Heart left ventricle (tissue), 16 donors: ENCODE results near the gene PPM1M. TPM values are rescaled to one million over a fixed set of nuclear protein-coding genes. Genes with fewer than 3 reads are reported as not detected.

Experiments
- ATAC-seq, 4 donors: fragments of 200-7000 bp; cut with Tn5 transposase; one replicate each; pipeline ENCODE4 v1.9.1; 2020 to 2022; ENCODE audit warnings: moderate library complexity in 4 of 4, mild to moderate bottlenecking in 3 of 4, moderate number of reproducible peaks in 1 of 4
- DNase-seq, 5 donors: peaks; one replicate each; pipeline ENCODE4 v3.0.0-alpha.2; 2020
- H3K27ac ChIP-seq, 12 donors: fragments of 200-600 bp; sonication (generic) in 4 of 12; one replicate each; pipeline versions ENCODE4 v1.5.0 to v1.8.0; 2016 to 2022; ENCODE audit warnings: mild to moderate bottlenecking in 2 of 12
- H3K27me3 ChIP-seq, 9 donors: fragments of 200-600 bp; sonication (generic) in 2 of 9; one replicate each; pipeline versions ENCODE4 v1.5.1 to v1.8.0; 2016 to 2022; ENCODE audit warnings: mild to moderate bottlenecking in 3 of 9
- H3K36me3 ChIP-seq, 9 donors: fragments of 200-600 bp; sonication (generic) in 2 of 9; one replicate each; pipeline versions ENCODE4 v1.5.0 to v1.8.0; 2018 to 2022; ENCODE audit warnings: mild to moderate bottlenecking in 2 of 9
- H3K4me1 ChIP-seq, 12 donors: fragments of 200-600 bp; sonication (generic) in 4 of 12; one replicate each; pipeline versions ENCODE4 v1.5.0 to v1.8.0; 2016 to 2022; ENCODE audit warnings: mild to moderate bottlenecking in 3 of 12
- H3K4me3 ChIP-seq, 12 donors: fragments of 200-600 bp; sonication (generic) in 4 of 12; one replicate each; pipeline versions ENCODE4 v1.5.0 to v1.8.0; 2017 to 2022; ENCODE audit warnings: mild to moderate bottlenecking in 9 of 12, moderate library complexity in 4 of 12
- H3K9me3 ChIP-seq, 12 donors: fragments of 200-600 bp; sonication (generic) in 4 of 12; one replicate each; pipeline versions ENCODE4 v1.5.0 to v1.8.0; 2016 to 2022; ENCODE audit warnings: mild to moderate bottlenecking in 1 of 12
- POLR2A ChIP-seq, 2 donors: fragments of 450-650 bp; IDR thresholded peaks; one replicate each; pipeline ENCODE4 v1.6.1; 2017; ENCODE audit warnings: antibody characterized with exemption in 2 of 2, mild to moderate bottlenecking in 2 of 2, moderate library complexity in 2 of 2
- WGBS, 4 donors: extraction: QIAGEN DNeasy Blood & Tissue Kit in 2 of 4; methylation state at CpG; one replicate each; pipeline versions ENCODE4 v1.1.5 to v1.1.7; 2013 to 2018; 5-methylcytosine and 5-hydroxymethylcytosine counted together
- intact Hi-C, 10 donors: fragments of 100-400 bp; cut with DNase I; formaldehyde crosslinking; loops; one replicate each; pipeline versions ENCODE4 v1.11.1 to v1.14.2; 2022
- polyA plus RNA-seq, 2 donors: library from polyadenylated mRNA; stranded (reverse); fragments of 200-250 nt; gene quantifications; one replicate each; pipeline ENCODE4 v1.2.3, GENCODE V29; 2013
- total RNA-seq, 9 donors: library from RNA; depleted of rRNA in 2 of 9; stranded (reverse); fragments of >200 nt in 2 of 9; fragmentation: NEBNext Ultra II Directional in 3 of 9; extraction: Animal tissue kit (Norgen Biotek cat#: 25700) in 3 of 9; gene quantifications; one replicate each; pipeline versions ENCODE4 v1.1.0 to v1.2.4, GENCODE V29; 2016 to 2023
- TF ChIP-seq, protein P1 (sequence below), 12 donors: fragments of 200-600 bp; sonication (generic) in 4 of 12; IDR thresholded peaks; one replicate each; pipeline versions ENCODE4 v1.5.0 to v1.8.0; 2018 to 2022; ENCODE audit warnings: antibody characterized with exemption in 12 of 12, mild to moderate bottlenecking in 5 of 12
- donor health status: ischemic (EF 13 %, LVEDD 7.1; RV severe dilation, severe dysfunction).
- donor health status: healthy with polysubstance abuse.
- donor health status: DM: no; HTN: yes; CAD: no.
- donor health status: DM: no; HTN: no; CAD: no.
- donor health status: ischemic (EF 25% LVEDD 6.9; RV normal size, moderate dysfunction).
- donor health status: ischemic (EF 25% LVEDD 5.7; RV mildly dilated, moderate dysfunction).
- donor health status: healthy.
- donor health status: DM: yes; HTN: yes; CAD: no.
- donor health status: ischemic (EF 35%, LVEDD 5.7; RV mildly dilated, moderate dysfunction).
- donor health status: nonischemic (EF 11% LVEDD 7.7; RV severe dilation, severe dysfunction).
- donor health status: DM: yes; HTN: yes; CAD: no.
- donor health status: PGD.
- donor health status: ischemic (EF 29% LVEDD 5.4; RV normal size, mild dysfunction).
- donor health status: nonischemic (EF 23%, LVEDD 6.1; RV moderate dilation, normal function).

The PPM1M gene
- total and polyA plus RNA-seq, 11 donors = 5.6 to 30.2 (median 7.3) TPM

DNA sequence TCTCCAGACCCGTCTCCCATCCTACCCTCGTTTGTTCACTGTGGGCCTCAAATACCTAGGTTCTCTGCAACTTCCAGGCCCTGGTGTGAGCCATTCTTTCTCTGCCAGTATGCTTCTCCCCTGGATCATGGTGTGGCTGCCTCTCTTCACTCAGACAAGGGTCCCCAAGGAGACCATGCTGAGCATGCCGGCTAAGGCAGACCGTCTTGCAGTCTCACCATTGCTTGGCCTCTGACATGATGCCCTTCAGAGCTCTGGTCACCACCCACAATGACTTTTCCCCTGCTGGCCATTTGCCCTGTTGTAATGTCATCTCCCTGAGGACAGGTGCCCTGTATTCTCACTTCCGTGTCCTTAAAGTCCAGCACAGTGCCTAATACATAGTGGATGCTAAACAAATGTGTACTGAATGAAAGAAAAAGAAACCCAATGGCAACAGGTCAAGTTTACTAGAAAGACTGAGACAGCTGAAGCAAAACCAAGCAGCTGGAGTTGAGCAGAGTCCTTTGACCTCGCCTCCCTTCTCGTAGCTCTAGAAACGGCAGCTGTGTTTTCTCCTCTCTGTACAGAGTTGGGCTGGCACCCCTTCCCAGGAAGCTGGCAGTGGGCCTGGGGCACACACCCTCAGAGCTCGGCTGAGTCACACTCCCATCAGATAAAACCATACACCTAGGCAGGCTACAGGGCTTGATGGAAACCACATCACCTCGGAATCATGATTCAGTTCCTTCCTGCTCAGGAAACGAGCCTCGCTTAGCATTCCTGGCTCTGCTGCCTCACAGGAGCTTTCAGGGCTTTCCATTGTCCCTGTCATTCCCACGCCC lies 28.8 kb upstream of the PPM1M start:
- peak in 4 of 5 donors; percentile 76 to 84 (median 80) for DNase-seq
- Histone ChIP-seq H3K4me1 (peaks cover 5 to 59% (median 38%) of the 10 kb centered on the region in 12 donors), H3K4me3 (peak overlapping the region in 3 of 12 donors; percentile 4 to 10 (median 4)), H3K27me3 (no peaks in the 10 kb centered on the region), H3K27ac (peak overlapping the region; percentile 59 to 92 (median 81)), H3K9me3 (no peaks in the 10 kb centered on the region), H3K36me3 (peaks cover 0 to 43% (median 41%) of the 10 kb centered on the region in 9 donors)
- 31 to 40% (median 36%) methylated on average over 13 of the region's 13 CpGs for WGBS, 4 donors
- intact Hi-C loops = loop anchor here in 3 of 10 donors (1.0 to 5.0 kb wide), 4 partner anchors 17 to 214 kb away; partner anchors contain the start of gene POC1A (in 2 of the 3)
- TF ChIP-seq, protein P1, sequence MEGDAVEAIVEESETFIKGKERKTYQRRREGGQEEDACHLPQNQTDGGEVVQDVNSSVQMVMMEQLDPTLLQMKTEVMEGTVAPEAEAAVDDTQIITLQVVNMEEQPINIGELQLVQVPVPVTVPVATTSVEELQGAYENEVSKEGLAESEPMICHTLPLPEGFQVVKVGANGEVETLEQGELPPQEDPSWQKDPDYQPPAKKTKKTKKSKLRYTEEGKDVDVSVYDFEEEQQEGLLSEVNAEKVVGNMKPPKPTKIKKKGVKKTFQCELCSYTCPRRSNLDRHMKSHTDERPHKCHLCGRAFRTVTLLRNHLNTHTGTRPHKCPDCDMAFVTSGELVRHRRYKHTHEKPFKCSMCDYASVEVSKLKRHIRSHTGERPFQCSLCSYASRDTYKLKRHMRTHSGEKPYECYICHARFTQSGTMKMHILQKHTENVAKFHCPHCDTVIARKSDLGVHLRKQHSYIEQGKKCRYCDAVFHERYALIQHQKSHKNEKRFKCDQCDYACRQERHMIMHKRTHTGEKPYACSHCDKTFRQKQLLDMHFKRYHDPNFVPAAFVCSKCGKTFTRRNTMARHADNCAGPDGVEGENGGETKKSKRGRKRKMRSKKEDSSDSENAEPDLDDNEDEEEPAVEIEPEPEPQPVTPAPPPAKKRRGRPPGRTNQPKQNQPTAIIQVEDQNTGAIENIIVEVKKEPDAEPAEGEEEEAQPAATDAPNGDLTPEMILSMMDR (IDR thresholded peaks at IDR 0.05) = no peak
- no peak for TF ChIP-seq POLR2A (IDR thresholded peaks at IDR 0.05)
- ATAC-seq = peak; percentile 75 to 88 (median 80)

DNA sequence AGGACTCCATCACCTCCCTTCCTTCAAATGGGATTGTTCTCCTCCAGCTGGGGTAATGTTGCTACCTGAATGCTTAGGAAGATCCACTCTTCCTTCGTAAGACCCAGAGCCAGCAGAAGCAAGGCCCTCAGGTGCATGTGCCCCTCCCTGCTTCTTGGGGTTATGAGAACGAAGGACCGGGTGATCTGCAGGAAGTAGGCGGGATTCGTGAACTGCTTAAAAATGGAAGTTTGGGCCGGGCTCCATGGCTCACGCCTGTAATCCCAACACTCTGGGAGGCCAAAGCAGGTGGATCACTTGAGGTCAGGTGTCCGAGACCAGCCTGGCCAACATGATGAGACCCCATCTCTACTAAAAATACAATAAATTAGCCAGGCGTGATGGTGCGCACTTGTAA lies 28.2 kb upstream of the PPM1M start:
- Histone ChIP-seq H3K4me1 (peaks cover 5 to 63% (median 40%) of the 10 kb centered on the region in 12 donors), H3K27me3 (no peaks in the 10 kb centered on the region), H3K4me3 (peak overlapping the region in 1 of 12 donors; percentile 40), H3K9me3 (no peaks in the 10 kb centered on the region), H3K27ac (peak overlapping the region; percentile 59 to 92 (median 81)), H3K36me3 (peaks cover 0 to 37% (median 35%) of the 10 kb centered on the region in 9 donors)
- ATAC-seq = no peak
- intact Hi-C loops = loop anchor here in 2 of 10 donors (1.0 to 5.0 kb wide), 3 partner anchors 33 to 215 kb away; partner anchors contain the start of gene POC1A (in 2 of the 2)
- TF ChIP-seq POLR2A (IDR thresholded peaks at IDR 0.05) = no peak
- TF ChIP-seq, protein P1 (IDR thresholded peaks at IDR 0.05) = no peak
- DNase-seq = no peak
- 59 to 69% (median 63%) methylated on average over 9 to 10 of the region's 10 CpGs for WGBS, 4 donors

DNA sequence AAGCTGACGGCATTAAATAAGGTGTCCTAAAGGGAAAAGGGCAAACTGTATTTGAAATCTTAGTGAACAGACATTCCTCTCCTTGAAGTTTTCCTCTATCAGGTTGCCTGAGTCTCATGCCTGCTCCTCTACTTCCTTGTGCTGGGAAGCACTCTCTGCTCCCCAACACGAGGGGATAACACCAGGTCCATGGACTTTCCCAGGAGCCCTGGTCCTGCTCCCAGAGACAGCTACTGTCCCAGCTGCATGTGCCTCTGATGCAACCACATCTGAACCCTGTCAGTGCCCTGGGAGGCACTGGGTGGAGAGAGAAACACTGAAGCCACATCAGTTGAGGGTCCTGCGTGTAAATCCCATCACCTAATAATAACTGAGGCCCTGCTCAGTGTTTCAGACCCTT lies 27.5 kb upstream of the PPM1M start:
- no peak for DNase-seq
- Histone ChIP-seq H3K27ac (peak overlapping the region; percentile 59 to 92 (median 81)), H3K9me3 (no peaks in the 10 kb centered on the region), H3K27me3 (no peaks in the 10 kb centered on the region), H3K4me1 (peaks cover 5 to 64% (median 40%) of the 10 kb centered on the region in 12 donors), H3K4me3 (peak overlapping the region in 9 of 12 donors; percentile 14 to 40 (median 25)), H3K36me3 (peaks cover 0 to 30% (median 28%) of the 10 kb centered on the region in 9 donors)
- TF ChIP-seq, protein P1 (IDR thresholded peaks at IDR 0.05) = no peak
- TF ChIP-seq POLR2A (IDR thresholded peaks at IDR 0.05) = no peak
- intact Hi-C loops = loop anchor here in 2 of 10 donors (5.0 kb wide), 2 partner anchors 66 to 216 kb away; partner anchors contain the start of gene POC1A (in 2 of the 2)
- no peak for ATAC-seq
- WGBS, 4 donors = 48 to 70% (median 61%) methylated on average over 3 of the region's 3 CpGs

DNA sequence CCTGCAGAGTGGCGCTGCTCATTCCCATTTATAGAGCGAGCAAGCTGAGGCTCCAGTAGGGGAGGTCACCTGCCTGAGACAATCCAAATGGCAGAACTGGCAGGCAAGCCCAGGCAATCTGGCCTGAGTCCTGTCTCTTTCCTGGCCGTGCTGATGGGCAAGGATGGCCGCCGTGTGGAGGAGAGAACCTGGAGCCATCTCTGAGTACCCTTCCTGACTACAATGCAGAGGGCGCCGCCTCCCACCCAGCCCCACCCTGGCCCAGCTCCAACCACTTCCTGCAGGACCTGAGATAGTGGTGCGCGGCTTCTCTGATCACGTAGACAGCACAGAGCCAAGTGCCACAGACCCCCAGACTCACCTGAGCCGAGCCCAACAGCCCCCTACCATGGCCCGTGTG lies 27.1 kb upstream of the PPM1M start:
- Histone ChIP-seq H3K27ac (peak overlapping the region; percentile 59 to 92 (median 81)), H3K4me1 (peaks cover 5 to 64% (median 40%) of the 10 kb centered on the region in 12 donors), H3K9me3 (no peaks in the 10 kb centered on the region), H3K36me3 (peaks cover 0 to 26% (median 24%) of the 10 kb centered on the region in 9 donors), H3K27me3 (no peaks in the 10 kb centered on the region), H3K4me3 (peak overlapping the region in 9 of 12 donors; percentile 14 to 40 (median 25))
- ATAC-seq = peak in 1 of 4 donors; percentile 15
- intact Hi-C loops = loop anchor here in 2 of 10 donors (5.0 kb wide), 2 partner anchors 66 to 216 kb away; partner anchors contain the start of gene POC1A (in 2 of the 2)
- 52 to 66% (median 59%) methylated on average over 10 to 12 of the region's 12 CpGs for WGBS, 4 donors
- no peak for DNase-seq
- TF ChIP-seq, protein P1 (IDR thresholded peaks at IDR 0.05) = no peak
- TF ChIP-seq POLR2A (IDR thresholded peaks at IDR 0.05) = no peak
